GM21526 (cell line): ENCODE data around the gene ATP8B4.

ENCODE experiments used
- ATAC-seq: cut with Tn5 transposase; IDR thresholded peaks from one replicate; pipeline ENCODE4 v1.9.1; 2021; ENCODE audit warnings: moderate library complexity; ENCODE audit not compliant: unreplicated experiment, low FRiP score

ATP8B4 gene

GRCh38 chr15:49902685-49903501, 216.1 kb downstream of the ATP8B4 start:
- no peak for ATAC-seq

GRCh38 chr15:49901996-49902684, 216.9 kb downstream of the ATP8B4 start:
- no peak for ATAC-seq

- no peak for ATAC-seq
These were observed 217.7 kb downstream of the ATP8B4 start for GRCh38 chr15:49901321-49901720.

- no peak for ATAC-seq
These were observed 218.2 kb downstream of the ATP8B4 start for GRCh38 chr15:49900903-49901235.

- ATAC-seq, result no peak
These were observed 218.8 kb downstream of the ATP8B4 start for GRCh38 chr15:49900006-49900902.

GRCh38 chr15:49898575-49899283, 220.3 kb downstream of the ATP8B4 start:
- no peak for ATAC-seq

GRCh38 chr15:49898097-49898496, 220.9 kb downstream of the ATP8B4 start:
- no peak for ATAC-seq

- no peak for ATAC-seq
These were observed 223.4 kb downstream of the ATP8B4 start for GRCh38 chr15:49895347-49896223.

GRCh38 chr15:49890689-49891088, 228.3 kb downstream of the ATP8B4 start:
- ATAC-seq, result no peak

- no peak for ATAC-seq
These were observed 229.5 kb downstream of the ATP8B4 start for GRCh38 chr15:49889536-49889935.

- ATAC-seq, result no peak
These were observed 230.3 kb downstream of the ATP8B4 start for GRCh38 chr15:49888734-49889133.

GRCh38 chr15:49888323-49888693, 230.7 kb downstream of the ATP8B4 start:
- no peak for ATAC-seq

GRCh38 chr15:49887659-49888322, 231.2 kb downstream of the ATP8B4 start:
- no peak for ATAC-seq

- ATAC-seq, result no peak
These were observed 235.9 kb downstream of the ATP8B4 start for GRCh38 chr15:49883121-49883520.

- no peak for ATAC-seq
These were observed 237.2 kb downstream of the ATP8B4 start for GRCh38 chr15:49881866-49882265.

- ATAC-seq, result no peak
These were observed 237.6 kb downstream of the ATP8B4 start for GRCh38 chr15:49881433-49881832.

GRCh38 chr15:49877873-49878521, 241.0 kb downstream of the ATP8B4 start:
- no peak for ATAC-seq

- no peak for ATAC-seq
These were observed 241.7 kb downstream of the ATP8B4 start for GRCh38 chr15:49877117-49877872.
